K562 (cell line): ENCODE measurements around the gene SHANK1. TPM values are rescaled to one million over a fixed set of nuclear protein-coding genes. Genes with fewer than 3 reads are reported as not detected.

Source experiments
- ETV6 ChIP-seq, 3 experiments: fragments of 150-350 bp in 1 of 3; sonication (generic) in 1 of 3; formaldehyde crosslinking in 1 of 3; IDR thresholded peaks; 2 replicates each; pipeline versions ENCODE4 v1.6.1 to v1.8.0; 2014 to 2022; ENCODE audit warnings: borderline replicate concordance in 2 of 3, low read depth in 2 of 3, antibody characterized with exemption in 1 of 3, low read length in 1 of 3, mild to moderate bottlenecking in 1 of 3, missing genetic modification reagents in 1 of 3
- KDM2B ChIP-seq: fragments of 250-450 bp; sonication (Bioruptor Pico); IDR thresholded peaks from 2 replicates; pipeline ENCODE4 v1.8.0; 2021; ENCODE audit warnings: mild to moderate bottlenecking, moderate library complexity
- NR2F6 ChIP-seq: fragments of 450-650 bp; formaldehyde crosslinking; IDR thresholded peaks from 2 replicates; pipeline ENCODE4 v1.4.0; 2020; ENCODE audit warnings: mild to moderate bottlenecking
- RBM14 ChIP-seq: fragments of 200-400 bp; formaldehyde crosslinking; IDR thresholded peaks from 2 replicates; pipeline ENCODE4 v1.6.1; 2018; ENCODE audit warnings: low read depth, mild to moderate bottlenecking, low read length, moderate library complexity, borderline replicate concordance; ENCODE audit not compliant: insufficient read depth
- TAF7 ChIP-seq: fragments of 450-650 bp; IDR thresholded peaks from 2 replicates; pipeline ENCODE4 v1.6.1; 2016; ENCODE audit warnings: missing genetic modification characterization, missing compliant biosample characterization
- XRCC5 ChIP-seq: fragments of 200-400 bp; formaldehyde crosslinking; IDR thresholded peaks from 2 replicates; pipeline ENCODE4 v1.6.1; 2017; ENCODE audit warnings: low read depth, mild to moderate bottlenecking, low read length
- ZNF584 ChIP-seq: fragments of 200-800 bp; sonication (Bioruptor generic); IDR thresholded peaks from 2 replicates; pipeline ENCODE4 v1.6.1; 2016; ENCODE audit warnings: low read depth, mild to moderate bottlenecking, missing genetic modification characterization, missing compliant biosample characterization
- polyA plus RNA-seq, 8 experiments: library from polyadenylated mRNA; depleted of rRNA in 4 of 8; stranded (reverse) in 5 of 8; unstranded in 3 of 8; fragments of >200 nt; fragmentation: Nextera tagmentation in 2 of 8; fragmentation: Illumina TruSeq in 1 of 8; extraction: Ambion mirVana in 2 of 8; extraction: Trizol in 1 of 8; gene quantifications; 2 replicates each; pipeline versions ENCODE4 v1.2.1 to v1.2.3, GENCODE V29; 2011 to 2014; ENCODE audit warnings: inconsistent platforms in 1 of 8, missing spikeins in 1 of 8
- total RNA-seq, 7 experiments: library from RNA; depleted of rRNA in 6 of 7; stranded (reverse); fragments of >200 nt in 6 of 7; fragmentation: Illumina TruSeq in 2 of 7; extraction: Trizol in 2 of 7; gene quantifications; 2 replicates each; pipeline versions ENCODE4 v1.2.1 to v1.2.3, GENCODE V29; 2011 to 2021; ENCODE audit warnings: low replicate concordance in 1 of 7
- TF ChIP-seq, protein P1 (sequence below): sonication (generic); formaldehyde crosslinking; IDR thresholded peaks from 2 replicates; pipeline ENCODE4 v1.8.1; 2023; ENCODE audit warnings: mild to moderate bottlenecking, missing genetic modification reagents
- TF ChIP-seq, protein P2 (sequence below): sonication (generic); formaldehyde crosslinking; IDR thresholded peaks from 2 replicates; pipeline ENCODE4 v1.8.0; 2022; ENCODE audit warnings: mild to moderate bottlenecking, missing genetic modification reagents
- TF ChIP-seq, protein P3 (sequence below): fragments of 250-450 bp; sonication (Bioruptor Pico); IDR thresholded peaks from 2 replicates; pipeline ENCODE4 v1.8.0; 2021; ENCODE audit warnings: moderate library complexity, mild to moderate bottlenecking, inconsistent platforms
- TF ChIP-seq, protein P4 (sequence below), 2 experiments: IDR thresholded peaks; 2 replicates each; pipeline ENCODE4 v1.6.1; 2012; ENCODE audit warnings: improper control_type of control experiment in 2 of 2, low read depth in 2 of 2, low read length in 2 of 2, borderline replicate concordance in 1 of 2

Gene SHANK1
- total and polyA plus RNA-seq, 9 of the 15 experiments (the other 6 are each of a cell fraction or from before 2014, with no cell fraction given): 0.33 to 1.3 (median 0.55) TPM; not detected in 2

DNA sequence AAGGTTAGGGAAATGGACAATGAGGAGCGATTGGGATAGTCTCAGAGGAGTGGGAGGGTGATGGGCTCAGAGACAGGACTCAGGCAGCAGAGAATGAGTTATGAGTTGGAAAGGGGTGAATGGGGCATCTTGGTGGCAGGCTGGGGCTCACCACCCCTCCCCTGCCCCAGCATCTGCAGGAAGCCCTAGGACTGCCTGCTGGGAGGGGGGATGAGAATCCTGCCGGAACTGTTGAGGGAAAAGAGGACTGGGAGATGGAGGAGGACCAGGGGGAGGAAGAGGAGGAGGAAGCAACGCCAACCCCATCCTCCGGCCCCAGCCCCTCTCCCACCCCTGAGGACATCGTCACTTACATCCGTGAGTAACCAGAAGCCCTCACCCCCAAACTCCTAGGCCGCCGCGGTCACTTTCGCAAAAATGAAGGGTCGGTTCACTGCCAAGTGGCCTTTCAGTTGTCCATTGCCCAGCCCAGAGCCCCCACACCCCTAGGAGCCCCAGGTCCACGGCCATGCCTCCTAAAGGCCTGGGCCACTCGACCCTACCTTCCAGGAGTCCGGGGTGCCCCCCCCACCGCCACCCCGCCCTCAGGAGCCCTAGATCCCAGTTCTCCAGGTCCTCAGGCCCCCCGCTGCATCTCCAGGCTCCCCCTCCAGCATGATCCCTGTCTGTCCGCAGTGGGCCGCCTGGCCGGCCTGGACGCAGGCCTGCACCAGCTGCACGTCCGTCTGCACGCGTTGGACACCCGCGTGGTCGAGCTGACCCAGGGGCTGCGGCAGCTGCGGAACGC is 4.3 kb upstream of the SHANK1 start (continued):
- TF ChIP-seq RBM14 (no peak), KDM2B (CRISPR knock-in tag) (no peak), NR2F6 (CRISPR knock-in tag) (no peak), TAF7 (no peak), ZNF584 (no peak), ETV6 (IDR thresholded peaks at IDR 0.05; ENCODE audit: borderline replicate concordance in 1 of 2, low read depth in 2 of 2, low read length in 1 of 2) (no peak), ETV6 (CRISPR knock-in tag; IDR thresholded peaks at IDR 0.05; ENCODE audit: borderline replicate concordance) (no peak), XRCC5 (no peak; the same call in 1 of the 2 replicates)
- TF ChIP-seq, protein P1, sequence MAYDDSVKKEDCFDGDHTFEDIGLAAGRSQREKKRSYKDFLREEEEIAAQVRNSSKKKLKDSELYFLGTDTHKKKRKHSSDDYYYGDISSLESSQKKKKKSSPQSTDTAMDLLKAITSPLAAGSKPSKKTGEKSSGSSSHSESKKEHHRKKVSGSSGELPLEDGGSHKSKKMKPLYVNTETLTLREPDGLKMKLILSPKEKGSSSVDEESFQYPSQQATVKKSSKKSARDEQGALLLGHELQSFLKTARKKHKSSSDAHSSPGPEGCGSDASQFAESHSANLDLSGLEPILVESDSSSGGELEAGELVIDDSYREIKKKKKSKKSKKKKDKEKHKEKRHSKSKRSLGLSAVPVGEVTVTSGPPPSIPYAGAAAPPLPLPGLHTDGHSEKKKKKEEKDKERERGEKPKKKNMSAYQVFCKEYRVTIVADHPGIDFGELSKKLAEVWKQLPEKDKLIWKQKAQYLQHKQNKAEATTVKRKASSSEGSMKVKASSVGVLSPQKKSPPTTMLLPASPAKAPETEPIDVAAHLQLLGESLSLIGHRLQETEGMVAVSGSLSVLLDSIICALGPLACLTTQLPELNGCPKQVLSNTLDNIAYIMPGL (CRISPR knock-in tag): no peak
- TF ChIP-seq, protein P2, sequence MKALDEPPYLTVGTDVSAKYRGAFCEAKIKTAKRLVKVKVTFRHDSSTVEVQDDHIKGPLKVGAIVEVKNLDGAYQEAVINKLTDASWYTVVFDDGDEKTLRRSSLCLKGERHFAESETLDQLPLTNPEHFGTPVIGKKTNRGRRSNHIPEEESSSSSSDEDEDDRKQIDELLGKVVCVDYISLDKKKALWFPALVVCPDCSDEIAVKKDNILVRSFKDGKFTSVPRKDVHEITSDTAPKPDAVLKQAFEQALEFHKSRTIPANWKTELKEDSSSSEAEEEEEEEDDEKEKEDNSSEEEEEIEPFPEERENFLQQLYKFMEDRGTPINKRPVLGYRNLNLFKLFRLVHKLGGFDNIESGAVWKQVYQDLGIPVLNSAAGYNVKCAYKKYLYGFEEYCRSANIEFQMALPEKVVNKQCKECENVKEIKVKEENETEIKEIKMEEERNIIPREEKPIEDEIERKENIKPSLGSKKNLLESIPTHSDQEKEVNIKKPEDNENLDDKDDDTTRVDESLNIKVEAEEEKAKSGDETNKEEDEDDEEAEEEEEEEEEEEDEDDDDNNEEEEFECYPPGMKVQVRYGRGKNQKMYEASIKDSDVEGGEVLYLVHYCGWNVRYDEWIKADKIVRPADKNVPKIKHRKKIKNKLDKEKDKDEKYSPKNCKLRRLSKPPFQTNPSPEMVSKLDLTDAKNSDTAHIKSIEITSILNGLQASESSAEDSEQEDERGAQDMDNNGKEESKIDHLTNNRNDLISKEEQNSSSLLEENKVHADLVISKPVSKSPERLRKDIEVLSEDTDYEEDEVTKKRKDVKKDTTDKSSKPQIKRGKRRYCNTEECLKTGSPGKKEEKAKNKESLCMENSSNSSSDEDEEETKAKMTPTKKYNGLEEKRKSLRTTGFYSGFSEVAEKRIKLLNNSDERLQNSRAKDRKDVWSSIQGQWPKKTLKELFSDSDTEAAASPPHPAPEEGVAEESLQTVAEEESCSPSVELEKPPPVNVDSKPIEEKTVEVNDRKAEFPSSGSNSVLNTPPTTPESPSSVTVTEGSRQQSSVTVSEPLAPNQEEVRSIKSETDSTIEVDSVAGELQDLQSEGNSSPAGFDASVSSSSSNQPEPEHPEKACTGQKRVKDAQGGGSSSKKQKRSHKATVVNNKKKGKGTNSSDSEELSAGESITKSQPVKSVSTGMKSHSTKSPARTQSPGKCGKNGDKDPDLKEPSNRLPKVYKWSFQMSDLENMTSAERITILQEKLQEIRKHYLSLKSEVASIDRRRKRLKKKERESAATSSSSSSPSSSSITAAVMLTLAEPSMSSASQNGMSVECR (CRISPR knock-in tag): peak; percentile 87
- TF ChIP-seq, protein P3, sequence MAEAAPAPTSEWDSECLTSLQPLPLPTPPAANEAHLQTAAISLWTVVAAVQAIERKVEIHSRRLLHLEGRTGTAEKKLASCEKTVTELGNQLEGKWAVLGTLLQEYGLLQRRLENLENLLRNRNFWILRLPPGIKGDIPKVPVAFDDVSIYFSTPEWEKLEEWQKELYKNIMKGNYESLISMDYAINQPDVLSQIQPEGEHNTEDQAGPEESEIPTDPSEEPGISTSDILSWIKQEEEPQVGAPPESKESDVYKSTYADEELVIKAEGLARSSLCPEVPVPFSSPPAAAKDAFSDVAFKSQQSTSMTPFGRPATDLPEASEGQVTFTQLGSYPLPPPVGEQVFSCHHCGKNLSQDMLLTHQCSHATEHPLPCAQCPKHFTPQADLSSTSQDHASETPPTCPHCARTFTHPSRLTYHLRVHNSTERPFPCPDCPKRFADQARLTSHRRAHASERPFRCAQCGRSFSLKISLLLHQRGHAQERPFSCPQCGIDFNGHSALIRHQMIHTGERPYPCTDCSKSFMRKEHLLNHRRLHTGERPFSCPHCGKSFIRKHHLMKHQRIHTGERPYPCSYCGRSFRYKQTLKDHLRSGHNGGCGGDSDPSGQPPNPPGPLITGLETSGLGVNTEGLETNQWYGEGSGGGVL (CRISPR knock-in tag): no peak
- TF ChIP-seq, protein P4, sequence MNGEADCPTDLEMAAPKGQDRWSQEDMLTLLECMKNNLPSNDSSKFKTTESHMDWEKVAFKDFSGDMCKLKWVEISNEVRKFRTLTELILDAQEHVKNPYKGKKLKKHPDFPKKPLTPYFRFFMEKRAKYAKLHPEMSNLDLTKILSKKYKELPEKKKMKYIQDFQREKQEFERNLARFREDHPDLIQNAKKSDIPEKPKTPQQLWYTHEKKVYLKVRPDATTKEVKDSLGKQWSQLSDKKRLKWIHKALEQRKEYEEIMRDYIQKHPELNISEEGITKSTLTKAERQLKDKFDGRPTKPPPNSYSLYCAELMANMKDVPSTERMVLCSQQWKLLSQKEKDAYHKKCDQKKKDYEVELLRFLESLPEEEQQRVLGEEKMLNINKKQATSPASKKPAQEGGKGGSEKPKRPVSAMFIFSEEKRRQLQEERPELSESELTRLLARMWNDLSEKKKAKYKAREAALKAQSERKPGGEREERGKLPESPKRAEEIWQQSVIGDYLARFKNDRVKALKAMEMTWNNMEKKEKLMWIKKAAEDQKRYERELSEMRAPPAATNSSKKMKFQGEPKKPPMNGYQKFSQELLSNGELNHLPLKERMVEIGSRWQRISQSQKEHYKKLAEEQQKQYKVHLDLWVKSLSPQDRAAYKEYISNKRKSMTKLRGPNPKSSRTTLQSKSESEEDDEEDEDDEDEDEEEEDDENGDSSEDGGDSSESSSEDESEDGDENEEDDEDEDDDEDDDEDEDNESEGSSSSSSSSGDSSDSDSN (IDR thresholded peaks at IDR 0.05; ENCODE audit: borderline replicate concordance in 1 of 2, low read depth in 2 of 2, low read length in 2 of 2): no peak
